GM23338 (cell line): Measurements from ENCODE around the gene TCHHL1. TPM values are rescaled to one million over a fixed set of nuclear protein-coding genes. Genes with fewer than 3 reads are reported as not detected.

Source experiments
- ATAC-seq: fragments of 200-7000 bp; cut with Tn5 transposase; 3 replicates; pipeline ENCODE4 v1.9.1; 2020
- DNase-seq: peaks from one replicate; pipeline ENCODE4 v3.0.0-alpha.2; 2015; ENCODE audit warnings: low spot score
- H2AFZ ChIP-seq: fragments of 200-600 bp; sonication (generic); 2 replicates; pipeline ENCODE4 v1.8.0; 2016; ENCODE audit warnings: antibody characterized with exemption, mild to moderate bottlenecking, moderate library complexity
- H3F3A ChIP-seq: fragments of 200-600 bp; sonication (generic); replicated peaks from 2 replicates; pipeline ENCODE4 v1.8.0; 2017; ENCODE audit warnings: antibody characterized with exemption, mixed run types, low read depth
- H3K27ac ChIP-seq: fragments of 200-600 bp; sonication (generic); 2 replicates; pipeline ENCODE4 v1.6.1; 2016; ENCODE audit warnings: low read depth
- H3K27me3 ChIP-seq: fragments of 200-600 bp; sonication (generic); 2 replicates; pipeline ENCODE4 v1.8.0; 2016; ENCODE audit warnings: mild to moderate bottlenecking, mixed run types, moderate library complexity; ENCODE audit not compliant: insufficient read depth
- H3K36me3 ChIP-seq: fragments of 200-600 bp; sonication (generic); 2 replicates; pipeline ENCODE4 v1.8.0; 2016; ENCODE audit warnings: mild to moderate bottlenecking; ENCODE audit not compliant: insufficient read depth
- H3K4me1 ChIP-seq: fragments of 200-600 bp; sonication (generic); 2 replicates; pipeline ENCODE4 v1.8.0; 2016; ENCODE audit warnings: mild to moderate bottlenecking, moderate library complexity; ENCODE audit not compliant: insufficient read depth
- H3K4me2 ChIP-seq: fragments of 200-600 bp; sonication (generic); 2 replicates; pipeline ENCODE4 v1.7.1; 2017; ENCODE audit warnings: mixed run types
- H3K4me3 ChIP-seq: fragments of 200-600 bp; sonication (generic); 2 replicates; pipeline ENCODE4 v1.6.1; 2016; ENCODE audit warnings: mixed run types
- H3K79me2 ChIP-seq: fragments of 200-600 bp; sonication (generic); replicated peaks from 2 replicates; pipeline ENCODE4 v1.8.0; 2017; ENCODE audit warnings: mild to moderate bottlenecking; ENCODE audit not compliant: insufficient read depth
- H3K9me2 ChIP-seq: fragments of 200-600 bp; sonication (generic); 2 replicates; pipeline ENCODE4 v1.8.0; 2017; ENCODE audit not compliant: insufficient read depth
- H4K20me1 ChIP-seq: fragments of 200-600 bp; sonication (generic); replicated peaks from 2 replicates; pipeline ENCODE4 v1.8.0; 2017; ENCODE audit warnings: mild to moderate bottlenecking; ENCODE audit not compliant: insufficient read depth
- H3K27ac Mint-ChIP-seq: 2 replicates; pipeline ENCODE4 v1.8.0; 2020; ENCODE audit warnings: inconsistent platforms, mild to moderate bottlenecking, moderate library complexity, mixed read lengths
- H3K27me3 Mint-ChIP-seq: 3 replicates; pipeline ENCODE4 v1.8.0; 2022; ENCODE audit warnings: low read depth, mild to moderate bottlenecking, moderate library complexity, mixed read lengths, inconsistent platforms; ENCODE audit not compliant: insufficient read depth, poor library complexity
- H3K36me3 Mint-ChIP-seq: 3 replicates; pipeline ENCODE4 v1.8.0; 2021; ENCODE audit warnings: low read depth, mild to moderate bottlenecking, inconsistent platforms, moderate library complexity, mixed read lengths
- H3K4me1 Mint-ChIP-seq: 3 replicates; pipeline ENCODE4 v1.8.0; 2020; ENCODE audit warnings: mild to moderate bottlenecking, inconsistent platforms, mixed read lengths
- H3K4me3 Mint-ChIP-seq: 3 replicates; pipeline ENCODE4 v1.8.0; 2021; ENCODE audit warnings: moderate library complexity, mild to moderate bottlenecking, inconsistent platforms, mixed read lengths
- H3K9me3 Mint-ChIP-seq: 3 replicates; pipeline ENCODE4 v1.8.0; 2020; ENCODE audit warnings: moderate library complexity, mild to moderate bottlenecking, inconsistent platforms, mixed read lengths
- CREB1 ChIP-seq: fragments of 250-450 bp; sonication (Bioruptor Pico); IDR thresholded peaks from 2 replicates; pipeline ENCODE4 v1.5.0; 2020; ENCODE audit warnings: low read depth, mild to moderate bottlenecking, moderate library complexity
- EZH2 ChIP-seq: fragments of 200-600 bp; sonication (generic); IDR thresholded peaks from one replicate; pipeline ENCODE4 v1.8.0; 2017; ENCODE audit warnings: antibody characterized with exemption, mild to moderate bottlenecking, low read depth; ENCODE audit not compliant: unreplicated experiment
- EZH2phosphoT487 ChIP-seq: fragments of 200-600 bp; sonication (generic); IDR thresholded peaks from one replicate; pipeline ENCODE4 v1.8.1; 2018; ENCODE audit warnings: antibody characterized with exemption; ENCODE audit not compliant: unreplicated experiment
- JUNB ChIP-seq: IDR thresholded peaks from one replicate; pipeline ENCODE4 v1.6.1; 2016; ENCODE audit warnings: antibody characterized with exemption; ENCODE audit not compliant: unreplicated experiment
- NANOG ChIP-seq: IDR thresholded peaks from 2 replicates; pipeline ENCODE4 v1.6.1; 2016; ENCODE audit warnings: antibody characterized with exemption, borderline replicate concordance
- POLR2AphosphoS5 ChIP-seq: IDR thresholded peaks from 2 replicates; pipeline ENCODE4 v1.6.1; 2016; ENCODE audit warnings: antibody characterized with exemption, low read depth
- STAT1 ChIP-seq: IDR thresholded peaks from one replicate; pipeline ENCODE4 v1.6.1; 2016; ENCODE audit warnings: antibody characterized with exemption; ENCODE audit not compliant: unreplicated experiment
- polyA plus RNA-seq: library from polyadenylated mRNA; unstranded; fragments of >200 nt; fragmentation: Nextera tagmentation; extraction: Ambion mirVana; gene quantifications from 2 replicates; pipeline ENCODE4 v1.2.1, GENCODE V29; 2016
- total RNA-seq: library from RNA; depleted of rRNA; stranded (reverse); fragments of >200 nt; shearing (Covaris generic); gene quantifications from 2 replicates; pipeline ENCODE4 v1.2.3, GENCODE V29; 2014
- TF ChIP-seq, protein P1 (sequence below), 2 experiments: fragments of 200-600 bp in 1 of 2; sonication (generic) in 1 of 2; conservative IDR thresholded peaks; 2 replicates each; pipeline versions ENCODE4 v1.5.1 to v1.6.1; 2016 to 2017; ENCODE audit warnings: antibody characterized with exemption in 2 of 2, low read depth in 2 of 2, mild to moderate bottlenecking in 2 of 2, moderate library complexity in 1 of 2
- TF ChIP-seq, protein P2 (sequence below): fragments of 250-450 bp; sonication (Bioruptor Pico); IDR thresholded peaks from 2 replicates; pipeline ENCODE4 v1.5.0; 2020; ENCODE audit warnings: mild to moderate bottlenecking, moderate library complexity
- TF ChIP-seq, protein P3 (sequence below): IDR thresholded peaks from one replicate; pipeline ENCODE4 v1.6.1; 2018; ENCODE audit warnings: antibody characterized with exemption; ENCODE audit not compliant: unreplicated experiment

TCHHL1 gene
- total and polyA plus RNA-seq, 2 experiments from 2014 or later = not detected

GRCh38 chr1:152071123-152071522, 17.7 kb downstream of the TCHHL1 start:
- H3K36me3 ChIP-seq = no peaks in the 10 kb centered on the region
- H3F3A ChIP-seq = no peaks in the 10 kb centered on the region
- Mint-ChIP-seq H3K27ac (no peak overlapping the region), H3K9me3 (no peaks in the 10 kb centered on the region), H3K4me3 (no peak overlapping the region), H3K36me3 (no peaks in the 10 kb centered on the region), H3K27me3 (peaks cover 10% of the 10 kb centered on the region), H3K4me1 (peaks cover 18% of the 10 kb centered on the region)
- H4K20me1 ChIP-seq = no peaks in the 10 kb centered on the region
- DNase-seq (no peak), ATAC-seq (no peak)
- no peaks in the 10 kb centered on the region for H3K79me2 ChIP-seq
- peaks cover 17% of the 10 kb centered on the region for H3K4me1 ChIP-seq
- no peak overlapping the region for H3K27ac ChIP-seq
- H2AFZ ChIP-seq = no peak overlapping the region
- H3K4me3 ChIP-seq = no peak overlapping the region
- TF ChIP-seq JUNB (no peak), STAT1 (no peak), NANOG (no peak), EZH2 (no peak), POLR2AphosphoS5 (no peak), EZH2phosphoT487 (no peak), CREB1 (CRISPR knock-in tag) (no peak)
- TF ChIP-seq, protein P1, sequence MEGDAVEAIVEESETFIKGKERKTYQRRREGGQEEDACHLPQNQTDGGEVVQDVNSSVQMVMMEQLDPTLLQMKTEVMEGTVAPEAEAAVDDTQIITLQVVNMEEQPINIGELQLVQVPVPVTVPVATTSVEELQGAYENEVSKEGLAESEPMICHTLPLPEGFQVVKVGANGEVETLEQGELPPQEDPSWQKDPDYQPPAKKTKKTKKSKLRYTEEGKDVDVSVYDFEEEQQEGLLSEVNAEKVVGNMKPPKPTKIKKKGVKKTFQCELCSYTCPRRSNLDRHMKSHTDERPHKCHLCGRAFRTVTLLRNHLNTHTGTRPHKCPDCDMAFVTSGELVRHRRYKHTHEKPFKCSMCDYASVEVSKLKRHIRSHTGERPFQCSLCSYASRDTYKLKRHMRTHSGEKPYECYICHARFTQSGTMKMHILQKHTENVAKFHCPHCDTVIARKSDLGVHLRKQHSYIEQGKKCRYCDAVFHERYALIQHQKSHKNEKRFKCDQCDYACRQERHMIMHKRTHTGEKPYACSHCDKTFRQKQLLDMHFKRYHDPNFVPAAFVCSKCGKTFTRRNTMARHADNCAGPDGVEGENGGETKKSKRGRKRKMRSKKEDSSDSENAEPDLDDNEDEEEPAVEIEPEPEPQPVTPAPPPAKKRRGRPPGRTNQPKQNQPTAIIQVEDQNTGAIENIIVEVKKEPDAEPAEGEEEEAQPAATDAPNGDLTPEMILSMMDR (conservative IDR thresholded peaks at IDR 0.05; ENCODE audit: low read depth in 2 of 2) = no peak
- TF ChIP-seq, protein P2, sequence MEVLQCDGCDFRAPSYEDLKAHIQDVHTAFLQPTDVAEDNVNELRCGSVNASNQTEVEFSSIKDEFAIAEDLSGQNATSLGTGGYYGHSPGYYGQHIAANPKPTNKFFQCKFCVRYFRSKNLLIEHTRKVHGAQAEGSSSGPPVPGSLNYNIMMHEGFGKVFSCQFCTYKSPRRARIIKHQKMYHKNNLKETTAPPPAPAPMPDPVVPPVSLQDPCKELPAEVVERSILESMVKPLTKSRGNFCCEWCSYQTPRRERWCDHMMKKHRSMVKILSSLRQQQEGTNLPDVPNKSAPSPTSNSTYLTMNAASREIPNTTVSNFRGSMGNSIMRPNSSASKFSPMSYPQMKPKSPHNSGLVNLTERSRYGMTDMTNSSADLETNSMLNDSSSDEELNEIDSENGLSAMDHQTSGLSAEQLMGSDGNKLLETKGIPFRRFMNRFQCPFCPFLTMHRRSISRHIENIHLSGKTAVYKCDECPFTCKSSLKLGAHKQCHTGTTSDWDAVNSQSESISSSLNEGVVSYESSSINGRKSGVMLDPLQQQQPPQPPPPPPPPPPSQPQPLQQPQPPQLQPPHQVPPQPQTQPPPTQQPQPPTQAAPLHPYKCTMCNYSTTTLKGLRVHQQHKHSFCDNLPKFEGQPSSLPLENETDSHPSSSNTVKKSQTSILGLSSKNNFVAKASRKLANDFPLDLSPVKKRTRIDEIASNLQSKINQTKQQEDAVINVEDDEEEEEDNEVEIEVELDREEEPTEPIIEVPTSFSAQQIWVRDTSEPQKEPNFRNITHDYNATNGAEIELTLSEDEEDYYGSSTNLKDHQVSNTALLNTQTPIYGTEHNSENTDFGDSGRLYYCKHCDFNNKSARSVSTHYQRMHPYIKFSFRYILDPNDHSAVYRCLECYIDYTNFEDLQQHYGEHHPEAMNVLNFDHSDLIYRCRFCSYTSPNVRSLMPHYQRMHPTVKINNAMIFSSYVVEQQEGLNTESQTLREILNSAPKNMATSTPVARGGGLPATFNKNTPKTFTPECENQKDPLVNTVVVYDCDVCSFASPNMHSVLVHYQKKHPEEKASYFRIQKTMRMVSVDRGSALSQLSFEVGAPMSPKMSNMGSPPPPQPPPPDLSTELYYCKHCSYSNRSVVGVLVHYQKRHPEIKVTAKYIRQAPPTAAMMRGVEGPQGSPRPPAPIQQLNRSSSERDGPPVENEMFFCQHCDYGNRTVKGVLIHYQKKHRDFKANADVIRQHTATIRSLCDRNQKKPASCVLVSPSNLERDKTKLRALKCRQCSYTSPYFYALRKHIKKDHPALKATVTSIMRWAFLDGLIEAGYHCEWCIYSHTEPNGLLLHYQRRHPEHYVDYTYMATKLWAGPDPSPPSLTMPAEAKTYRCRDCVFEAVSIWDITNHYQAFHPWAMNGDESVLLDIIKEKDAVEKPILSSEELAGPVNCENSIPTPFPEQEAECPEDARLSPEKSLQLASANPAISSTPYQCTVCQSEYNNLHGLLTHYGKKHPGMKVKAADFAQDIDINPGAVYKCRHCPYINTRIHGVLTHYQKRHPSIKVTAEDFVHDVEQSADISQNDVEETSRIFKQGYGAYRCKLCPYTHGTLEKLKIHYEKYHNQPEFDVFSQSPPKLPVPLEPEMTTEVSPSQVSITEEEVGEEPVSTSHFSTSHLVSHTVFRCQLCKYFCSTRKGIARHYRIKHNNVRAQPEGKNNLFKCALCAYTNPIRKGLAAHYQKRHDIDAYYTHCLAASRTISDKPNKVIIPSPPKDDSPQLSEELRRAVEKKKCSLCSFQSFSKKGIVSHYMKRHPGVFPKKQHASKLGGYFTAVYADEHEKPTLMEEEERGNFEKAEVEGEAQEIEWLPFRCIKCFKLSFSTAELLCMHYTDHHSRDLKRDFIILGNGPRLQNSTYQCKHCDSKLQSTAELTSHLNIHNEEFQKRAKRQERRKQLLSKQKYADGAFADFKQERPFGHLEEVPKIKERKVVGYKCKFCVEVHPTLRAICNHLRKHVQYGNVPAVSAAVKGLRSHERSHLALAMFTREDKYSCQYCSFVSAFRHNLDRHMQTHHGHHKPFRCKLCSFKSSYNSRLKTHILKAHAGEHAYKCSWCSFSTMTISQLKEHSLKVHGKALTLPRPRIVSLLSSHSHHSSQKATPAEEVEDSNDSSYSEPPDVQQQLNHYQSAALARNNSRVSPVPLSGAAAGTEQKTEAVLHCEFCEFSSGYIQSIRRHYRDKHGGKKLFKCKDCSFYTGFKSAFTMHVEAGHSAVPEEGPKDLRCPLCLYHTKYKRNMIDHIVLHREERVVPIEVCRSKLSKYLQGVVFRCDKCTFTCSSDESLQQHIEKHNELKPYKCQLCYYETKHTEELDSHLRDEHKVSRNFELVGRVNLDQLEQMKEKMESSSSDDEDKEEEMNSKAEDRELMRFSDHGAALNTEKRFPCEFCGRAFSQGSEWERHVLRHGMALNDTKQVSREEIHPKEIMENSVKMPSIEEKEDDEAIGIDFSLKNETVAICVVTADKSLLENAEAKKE (CRISPR knock-in tag) = no peak
- TF ChIP-seq, protein P3, sequence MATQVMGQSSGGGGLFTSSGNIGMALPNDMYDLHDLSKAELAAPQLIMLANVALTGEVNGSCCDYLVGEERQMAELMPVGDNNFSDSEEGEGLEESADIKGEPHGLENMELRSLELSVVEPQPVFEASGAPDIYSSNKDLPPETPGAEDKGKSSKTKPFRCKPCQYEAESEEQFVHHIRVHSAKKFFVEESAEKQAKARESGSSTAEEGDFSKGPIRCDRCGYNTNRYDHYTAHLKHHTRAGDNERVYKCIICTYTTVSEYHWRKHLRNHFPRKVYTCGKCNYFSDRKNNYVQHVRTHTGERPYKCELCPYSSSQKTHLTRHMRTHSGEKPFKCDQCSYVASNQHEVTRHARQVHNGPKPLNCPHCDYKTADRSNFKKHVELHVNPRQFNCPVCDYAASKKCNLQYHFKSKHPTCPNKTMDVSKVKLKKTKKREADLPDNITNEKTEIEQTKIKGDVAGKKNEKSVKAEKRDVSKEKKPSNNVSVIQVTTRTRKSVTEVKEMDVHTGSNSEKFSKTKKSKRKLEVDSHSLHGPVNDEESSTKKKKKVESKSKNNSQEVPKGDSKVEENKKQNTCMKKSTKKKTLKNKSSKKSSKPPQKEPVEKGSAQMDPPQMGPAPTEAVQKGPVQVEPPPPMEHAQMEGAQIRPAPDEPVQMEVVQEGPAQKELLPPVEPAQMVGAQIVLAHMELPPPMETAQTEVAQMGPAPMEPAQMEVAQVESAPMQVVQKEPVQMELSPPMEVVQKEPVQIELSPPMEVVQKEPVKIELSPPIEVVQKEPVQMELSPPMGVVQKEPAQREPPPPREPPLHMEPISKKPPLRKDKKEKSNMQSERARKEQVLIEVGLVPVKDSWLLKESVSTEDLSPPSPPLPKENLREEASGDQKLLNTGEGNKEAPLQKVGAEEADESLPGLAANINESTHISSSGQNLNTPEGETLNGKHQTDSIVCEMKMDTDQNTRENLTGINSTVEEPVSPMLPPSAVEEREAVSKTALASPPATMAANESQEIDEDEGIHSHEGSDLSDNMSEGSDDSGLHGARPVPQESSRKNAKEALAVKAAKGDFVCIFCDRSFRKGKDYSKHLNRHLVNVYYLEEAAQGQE = no peak
- H3K27me3 ChIP-seq = no peaks in the 10 kb centered on the region; the same call in 1 of the 2 replicates
- H3K4me2 ChIP-seq = no peak overlapping the region
- H3K9me2 ChIP-seq = peaks cover 19% of the 10 kb centered on the region
